ENCODE results near the gene USP21. TPM values are rescaled to one million over a fixed set of nuclear protein-coding genes. Genes with fewer than 3 reads are reported as not detected.

Gene USP21
- polyA plus RNA-seq, 1 donor from 2014 or later, result 20.2 TPM

DNA sequence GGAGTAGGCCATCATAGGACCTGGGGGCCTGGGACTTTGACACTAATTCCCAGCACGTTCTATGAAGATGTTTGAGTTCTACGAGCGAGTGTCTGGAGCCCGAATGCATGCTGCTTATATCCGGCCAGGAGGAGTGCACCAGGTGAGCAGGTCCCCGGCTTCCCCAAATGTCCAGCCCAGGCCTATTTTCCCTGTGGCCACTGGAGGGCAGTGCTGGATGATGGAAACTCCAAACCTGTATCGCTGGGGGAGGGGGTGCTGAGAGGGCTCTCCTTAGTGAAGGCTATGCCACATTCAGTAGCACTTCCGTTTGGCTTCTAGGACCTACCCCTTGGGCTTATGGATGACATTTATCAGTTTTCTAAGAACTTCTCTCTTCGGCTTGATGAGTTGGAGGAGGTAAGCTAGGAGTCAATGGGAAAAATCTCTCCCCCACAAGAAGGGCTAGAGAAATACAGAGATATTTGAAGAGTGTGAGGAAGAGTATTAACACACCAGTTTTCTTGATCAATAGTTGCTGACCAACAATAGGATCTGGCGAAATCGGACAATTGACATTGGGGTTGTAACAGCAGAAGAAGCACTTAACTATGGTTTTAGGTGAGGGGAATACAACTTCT, 50.6 kb downstream of the USP21 start:
- no peaks in the 10 kb centered on the region for H4K20me1 ChIP-seq (ENCODE audit: insufficient read depth)
- TF ChIP-seq EZH2 (IDR thresholded peaks at IDR 0.05; ENCODE audit: borderline replicate concordance, insufficient read depth, low read length, poor library complexity, severe bottlenecking), result no peak
- TF ChIP-seq, protein P1, sequence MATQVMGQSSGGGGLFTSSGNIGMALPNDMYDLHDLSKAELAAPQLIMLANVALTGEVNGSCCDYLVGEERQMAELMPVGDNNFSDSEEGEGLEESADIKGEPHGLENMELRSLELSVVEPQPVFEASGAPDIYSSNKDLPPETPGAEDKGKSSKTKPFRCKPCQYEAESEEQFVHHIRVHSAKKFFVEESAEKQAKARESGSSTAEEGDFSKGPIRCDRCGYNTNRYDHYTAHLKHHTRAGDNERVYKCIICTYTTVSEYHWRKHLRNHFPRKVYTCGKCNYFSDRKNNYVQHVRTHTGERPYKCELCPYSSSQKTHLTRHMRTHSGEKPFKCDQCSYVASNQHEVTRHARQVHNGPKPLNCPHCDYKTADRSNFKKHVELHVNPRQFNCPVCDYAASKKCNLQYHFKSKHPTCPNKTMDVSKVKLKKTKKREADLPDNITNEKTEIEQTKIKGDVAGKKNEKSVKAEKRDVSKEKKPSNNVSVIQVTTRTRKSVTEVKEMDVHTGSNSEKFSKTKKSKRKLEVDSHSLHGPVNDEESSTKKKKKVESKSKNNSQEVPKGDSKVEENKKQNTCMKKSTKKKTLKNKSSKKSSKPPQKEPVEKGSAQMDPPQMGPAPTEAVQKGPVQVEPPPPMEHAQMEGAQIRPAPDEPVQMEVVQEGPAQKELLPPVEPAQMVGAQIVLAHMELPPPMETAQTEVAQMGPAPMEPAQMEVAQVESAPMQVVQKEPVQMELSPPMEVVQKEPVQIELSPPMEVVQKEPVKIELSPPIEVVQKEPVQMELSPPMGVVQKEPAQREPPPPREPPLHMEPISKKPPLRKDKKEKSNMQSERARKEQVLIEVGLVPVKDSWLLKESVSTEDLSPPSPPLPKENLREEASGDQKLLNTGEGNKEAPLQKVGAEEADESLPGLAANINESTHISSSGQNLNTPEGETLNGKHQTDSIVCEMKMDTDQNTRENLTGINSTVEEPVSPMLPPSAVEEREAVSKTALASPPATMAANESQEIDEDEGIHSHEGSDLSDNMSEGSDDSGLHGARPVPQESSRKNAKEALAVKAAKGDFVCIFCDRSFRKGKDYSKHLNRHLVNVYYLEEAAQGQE (IDR thresholded peaks at IDR 0.05; ENCODE audit: borderline replicate concordance), result no peak
- TF ChIP-seq, protein P2, sequence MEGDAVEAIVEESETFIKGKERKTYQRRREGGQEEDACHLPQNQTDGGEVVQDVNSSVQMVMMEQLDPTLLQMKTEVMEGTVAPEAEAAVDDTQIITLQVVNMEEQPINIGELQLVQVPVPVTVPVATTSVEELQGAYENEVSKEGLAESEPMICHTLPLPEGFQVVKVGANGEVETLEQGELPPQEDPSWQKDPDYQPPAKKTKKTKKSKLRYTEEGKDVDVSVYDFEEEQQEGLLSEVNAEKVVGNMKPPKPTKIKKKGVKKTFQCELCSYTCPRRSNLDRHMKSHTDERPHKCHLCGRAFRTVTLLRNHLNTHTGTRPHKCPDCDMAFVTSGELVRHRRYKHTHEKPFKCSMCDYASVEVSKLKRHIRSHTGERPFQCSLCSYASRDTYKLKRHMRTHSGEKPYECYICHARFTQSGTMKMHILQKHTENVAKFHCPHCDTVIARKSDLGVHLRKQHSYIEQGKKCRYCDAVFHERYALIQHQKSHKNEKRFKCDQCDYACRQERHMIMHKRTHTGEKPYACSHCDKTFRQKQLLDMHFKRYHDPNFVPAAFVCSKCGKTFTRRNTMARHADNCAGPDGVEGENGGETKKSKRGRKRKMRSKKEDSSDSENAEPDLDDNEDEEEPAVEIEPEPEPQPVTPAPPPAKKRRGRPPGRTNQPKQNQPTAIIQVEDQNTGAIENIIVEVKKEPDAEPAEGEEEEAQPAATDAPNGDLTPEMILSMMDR (IDR thresholded peaks at IDR 0.05; ENCODE audit: poor library complexity, severe bottlenecking), result peak; percentile 87
- peak; percentile 83 for TF ChIP-seq RAD21 (conservative IDR thresholded peaks at IDR 0.05)
- TF ChIP-seq SMC3 (conservative IDR thresholded peaks at IDR 0.05; ENCODE audit: poor library complexity), result peak; percentile 86
- no peak for TF ChIP-seq POLR2AphosphoS5 (IDR thresholded peaks at IDR 0.05)
- TF ChIP-seq EP300 (conservative IDR thresholded peaks at IDR 0.05; ENCODE audit: poor library complexity, severe bottlenecking), result no peak
- TF ChIP-seq TAF1 (IDR thresholded peaks at IDR 0.05; ENCODE audit: low read depth), result no peak
- TF ChIP-seq MXI1 (conservative IDR thresholded peaks at IDR 0.05; ENCODE audit: poor library complexity, severe bottlenecking), result no peak

DNA sequence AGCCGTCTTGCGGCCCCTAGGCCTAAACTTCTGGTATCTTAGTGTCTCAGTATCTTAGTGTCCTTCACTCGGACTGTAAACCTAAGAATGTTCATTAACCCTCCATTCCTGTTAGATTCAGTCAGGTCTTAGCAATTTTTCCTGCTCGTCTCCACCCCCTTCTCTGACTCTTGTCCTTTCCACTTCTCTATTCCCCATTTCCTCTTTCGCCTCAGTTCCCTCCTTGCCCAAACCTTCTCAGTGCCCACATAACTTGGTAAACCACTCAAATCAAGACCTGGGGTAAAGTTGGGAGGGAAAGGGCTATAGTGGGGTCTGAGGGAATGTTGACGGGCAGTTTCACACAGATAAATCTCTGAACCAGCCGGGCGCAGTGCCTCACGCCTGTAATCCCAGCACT, 55.1 kb downstream of the USP21 start:
- no peak overlapping the region for H2AFZ ChIP-seq (ENCODE audit: low read depth, low read length)
- TF ChIP-seq TAF1 (IDR thresholded peaks at IDR 0.05; ENCODE audit: low read depth), result no peak
- TF ChIP-seq, protein P2 (IDR thresholded peaks at IDR 0.05; ENCODE audit: poor library complexity, severe bottlenecking), result no peak
- TF ChIP-seq, protein P1 (IDR thresholded peaks at IDR 0.05; ENCODE audit: borderline replicate concordance), result no peak
- TF ChIP-seq EZH2 (IDR thresholded peaks at IDR 0.05; ENCODE audit: borderline replicate concordance, insufficient read depth, low read length, poor library complexity, severe bottlenecking), result no peak
- no peak for TF ChIP-seq POLR2AphosphoS5 (IDR thresholded peaks at IDR 0.05)
- no peak overlapping the region for H3K9ac ChIP-seq (ENCODE audit: low read length)
- no peaks in the 10 kb centered on the region for H3K9me2 ChIP-seq (ENCODE audit: insufficient read depth, low read length)
- H3K9me3 ChIP-seq (ENCODE audit: low read length), result no peaks in the 10 kb centered on the region
- peaks cover 10% of the 10 kb centered on the region for H3K36me3 ChIP-seq (ENCODE audit: insufficient read depth, low read length)
- no peaks in the 10 kb centered on the region for H3K27me3 ChIP-seq (ENCODE audit: insufficient read depth, low read depth, low read length)
- no peak overlapping the region for H3K27ac ChIP-seq (ENCODE audit: low read length)
- H3F3A ChIP-seq (ENCODE audit: insufficient read depth, low read length, poor library complexity, severe bottlenecking), result no peaks in the 10 kb centered on the region
- H3K4me3 ChIP-seq (ENCODE audit: low read length), result no peak overlapping the region
- H3K4me2 ChIP-seq (ENCODE audit: low read length), result no peak overlapping the region
- no peaks in the 10 kb centered on the region for H4K20me1 ChIP-seq (ENCODE audit: insufficient read depth)
- H3K79me2 ChIP-seq (replicated peaks; ENCODE audit: insufficient read depth, low read length), result no peaks in the 10 kb centered on the region

More for the DNA sequence above, 50.6 kb downstream of the USP21 start:
- peaks cover 13% of the 10 kb centered on the region for H3K36me3 ChIP-seq (ENCODE audit: insufficient read depth, low read length)
- no peak overlapping the region for H3K4me3 ChIP-seq (ENCODE audit: low read length)
- no peak overlapping the region for H3K4me2 ChIP-seq (ENCODE audit: low read length)
- no peaks in the 10 kb centered on the region for H3F3A ChIP-seq (ENCODE audit: insufficient read depth, low read length, poor library complexity, severe bottlenecking)
- no peak overlapping the region for H3K9ac ChIP-seq (ENCODE audit: low read length)
- H3K27ac ChIP-seq (ENCODE audit: low read length), result no peak overlapping the region
- H2AFZ ChIP-seq (ENCODE audit: low read depth, low read length), result no peak overlapping the region
- H3K27me3 ChIP-seq (ENCODE audit: insufficient read depth, low read depth, low read length), result no peaks in the 10 kb centered on the region
- no peaks in the 10 kb centered on the region for H3K79me2 ChIP-seq (replicated peaks; ENCODE audit: insufficient read depth, low read length)
- H3K9me2 ChIP-seq (ENCODE audit: insufficient read depth, low read length), result no peaks in the 10 kb centered on the region
- no peaks in the 10 kb centered on the region for H3K9me3 ChIP-seq (ENCODE audit: low read length)

Measured in neural cell (in vitro differentiated cells).